ENCODE results near the gene OR2T6.
"Not testable (repeated sequence)": the region's sequence is repeated elsewhere in the genome, so short reads cannot be mapped to it uniquely, and the experiment has no call there.

OR2T6 gene

DNA sequence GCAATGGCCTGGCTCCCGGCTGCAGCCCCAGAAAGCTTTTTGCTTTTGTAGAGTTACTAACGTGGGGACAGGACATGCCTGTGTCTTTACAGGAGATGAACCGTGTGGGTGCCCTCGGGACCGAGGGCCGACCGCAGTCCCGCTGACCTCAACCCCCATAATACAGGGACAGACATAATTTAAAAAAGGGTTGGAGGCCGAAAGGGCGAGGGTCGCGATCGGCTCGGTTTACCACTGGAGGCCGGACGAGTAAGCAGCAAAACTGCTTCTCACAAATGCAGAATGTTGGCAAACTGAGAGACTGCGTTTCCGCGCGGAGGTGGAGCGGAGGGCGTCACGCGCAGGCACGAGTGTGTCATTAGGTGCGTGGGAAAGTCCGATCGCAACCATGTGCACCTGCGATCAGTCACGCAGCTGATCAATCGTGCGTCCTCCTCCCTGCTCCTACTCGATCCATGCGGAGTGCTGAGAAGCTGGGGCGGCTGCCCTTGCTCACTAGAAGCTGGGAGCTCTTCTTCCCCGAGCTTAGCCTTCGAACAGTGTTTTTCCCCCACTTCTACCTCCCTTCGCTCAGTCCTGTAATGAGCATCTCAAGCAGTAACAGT is 58.4 kb downstream of the OR2T6 start:
- not testable (repeated sequence) for DNase-seq (ENCODE audit: low read depth)

DNA sequence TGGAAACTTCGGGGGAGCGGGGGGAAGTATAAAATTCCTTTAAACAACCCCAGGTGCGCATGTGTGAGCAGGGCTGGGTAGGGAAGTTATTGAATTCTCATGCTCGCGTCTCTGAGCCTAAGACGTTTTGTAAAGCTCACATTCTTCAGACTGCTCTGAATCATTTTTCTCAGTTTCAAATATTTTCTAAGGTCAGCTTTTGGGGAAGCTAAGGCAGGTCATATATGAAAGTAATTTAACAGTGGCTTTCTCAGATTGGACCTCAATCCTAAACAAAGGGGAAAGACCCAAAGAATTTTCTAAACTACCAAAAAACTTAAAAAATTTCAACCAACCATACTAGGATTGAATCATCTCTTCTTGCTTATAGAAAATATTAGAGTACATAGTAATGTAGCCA is 59.4 kb downstream of the OR2T6 start:
- DNase-seq (ENCODE audit: low read depth): not testable (repeated sequence)

DNA sequence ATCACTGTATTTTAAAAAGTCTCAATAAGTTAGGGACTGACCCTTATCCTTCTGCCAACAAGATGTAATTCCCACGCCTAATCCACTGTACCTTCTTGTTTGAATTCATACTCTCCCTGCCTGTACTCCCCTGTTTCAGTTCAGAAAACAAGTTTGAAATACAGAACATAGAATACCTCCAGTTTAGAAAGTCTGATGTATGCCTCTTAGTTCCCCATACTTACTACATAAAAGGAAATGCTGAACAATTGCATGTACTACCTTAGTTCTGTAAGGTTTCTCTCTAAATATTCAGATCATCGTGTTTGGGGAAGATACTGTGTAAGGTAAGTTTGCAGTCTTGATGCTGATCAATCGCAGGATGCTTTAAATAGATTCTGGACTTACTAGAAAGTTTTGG is 60.8 kb downstream of the OR2T6 start:
- DNase-seq (ENCODE audit: low read depth): not testable (repeated sequence)

DNA sequence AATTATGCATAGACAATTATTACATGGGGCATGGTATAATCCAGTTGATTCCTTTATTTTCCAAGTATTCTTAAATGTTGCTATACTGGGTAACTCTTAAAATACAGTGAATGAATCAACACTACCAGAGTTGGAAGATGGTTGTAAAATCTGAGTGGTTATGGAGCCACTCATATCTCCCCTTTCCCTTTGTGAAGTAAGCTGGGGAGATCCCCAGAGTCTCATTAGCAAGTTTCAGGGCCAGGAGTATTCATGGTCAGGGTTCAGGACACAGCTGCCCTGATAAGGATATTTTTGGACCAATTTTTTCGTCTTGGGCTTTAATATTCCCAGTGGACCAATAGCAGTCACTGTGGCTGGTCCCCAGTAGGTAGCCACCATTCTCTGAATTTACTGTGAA is 63.1 kb downstream of the OR2T6 start:
- DNase-seq (ENCODE audit: low read depth): not testable (repeated sequence)

DNA sequence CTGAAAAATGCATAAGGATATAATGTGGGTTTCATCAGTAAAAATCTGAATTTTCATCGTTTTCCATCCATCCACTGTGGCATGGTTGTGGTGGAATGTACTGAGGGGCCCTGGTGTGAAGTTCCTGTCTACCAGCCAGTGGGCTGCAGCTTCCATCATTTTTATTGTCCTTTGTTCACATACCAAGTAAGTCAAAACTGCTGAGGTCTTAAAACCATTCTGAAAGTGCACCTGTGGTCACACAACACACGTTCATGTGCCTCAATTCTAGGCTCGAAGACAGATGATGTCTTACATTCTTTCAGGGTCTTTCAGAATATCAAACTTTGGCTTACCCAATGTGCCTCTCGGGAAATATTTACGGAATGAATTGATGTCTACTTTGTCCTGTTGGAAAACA is 63.7 kb downstream of the OR2T6 start:
- not testable (repeated sequence) for DNase-seq (ENCODE audit: low read depth)

All from activated T-cell treated with anti-CD3 and anti-CD28 coated beads for 48 hours (primary cell).